ENCODE data around the gene DMAC2. TPM values are rescaled to one million over a fixed set of nuclear protein-coding genes. Genes with fewer than 3 reads are reported as not detected.
A peak's percentile ranks its signal among the peaks of the same experiment; 100 is the strongest.
"Not testable (repeated sequence)": the region's sequence is repeated elsewhere in the genome, so short reads cannot be mapped to it uniquely, and the experiment has no call there.

Gene DMAC2
- total RNA-seq, result 39.5 and 40.2 TPM in 2 replicates

- FAIRE-seq (peak; percentile 66), DNase-seq (ENCODE audit: low read depth) (peak; percentile 96)
- no peaks in the 10 kb centered on the region for H3K27me3 ChIP-seq (ENCODE audit: control insufficient read depth, insufficient read depth, low read length)
- peak within 1 kb of the TSS; percentile 60 for H3K4me3 ChIP-seq (ENCODE audit: low read depth, low read length)
- peak; percentile 68 for TF ChIP-seq CTCF (IDR thresholded peaks at IDR 0.05; ENCODE audit: insufficient read depth, low read length, severe bottlenecking)
- H3K36me3 ChIP-seq (ENCODE audit: control insufficient read depth, insufficient read depth, low read length), result peaks cover 6% of the 10 kb centered on the region
Observed at GRCh38 chr19:41439441-41440222, at the start of gene DMAC2. Gene DMAC2, minus strand, starts transcription at chr19:41439912. Its CDS starts 13 bp downstream, at chr19:41439899.

GRCh38 chr19:41486953-41487352, 47.2 kb upstream of the DMAC2 start:
- not testable (repeated sequence) for DNase-seq (ENCODE audit: low read depth); H3K4me3 ChIP-seq (ENCODE audit: low read depth, low read length); H3K36me3 ChIP-seq (ENCODE audit: control insufficient read depth, insufficient read depth, low read length); H3K27me3 ChIP-seq (ENCODE audit: control insufficient read depth, insufficient read depth, low read length); FAIRE-seq

GRCh38 chr19:41484822-41485221, 45.1 kb upstream of the DMAC2 start:
- H3K27me3 ChIP-seq (ENCODE audit: control insufficient read depth, insufficient read depth, low read length), result no peaks in the 10 kb centered on the region
- DNase-seq (ENCODE audit: low read depth) (no peak), FAIRE-seq (no peak)
- TF ChIP-seq CTCF (IDR thresholded peaks at IDR 0.05; ENCODE audit: insufficient read depth, low read length, severe bottlenecking), result no peak
- H3K36me3 ChIP-seq (ENCODE audit: control insufficient read depth, insufficient read depth, low read length), result no peaks in the 10 kb centered on the region
- H3K4me3 ChIP-seq (ENCODE audit: low read depth, low read length), result no peak overlapping the region

GRCh38 chr19:41480336-41480735, 40.6 kb upstream of the DMAC2 start:
- DNase-seq (ENCODE audit: low read depth) (no peak), FAIRE-seq (peak; percentile 66)
- Histone ChIP-seq H3K36me3 (ENCODE audit: control insufficient read depth, insufficient read depth, low read length) (no peaks in the 10 kb centered on the region), H3K27me3 (ENCODE audit: control insufficient read depth, insufficient read depth, low read length) (no peaks in the 10 kb centered on the region), H3K4me3 (ENCODE audit: low read depth, low read length) (no peak overlapping the region)
- TF ChIP-seq CTCF (IDR thresholded peaks at IDR 0.05; ENCODE audit: insufficient read depth, low read length, severe bottlenecking), result no peak

- H3K36me3 ChIP-seq (ENCODE audit: control insufficient read depth, insufficient read depth, low read length), result no peaks in the 10 kb centered on the region
- no peak overlapping the region for H3K4me3 ChIP-seq (ENCODE audit: low read depth, low read length)
- no peak for TF ChIP-seq CTCF (IDR thresholded peaks at IDR 0.05; ENCODE audit: insufficient read depth, low read length, severe bottlenecking)
- FAIRE-seq (no peak), DNase-seq (ENCODE audit: low read depth) (peak; percentile 28)
- H3K27me3 ChIP-seq (ENCODE audit: control insufficient read depth, insufficient read depth, low read length), result no peaks in the 10 kb centered on the region
Observed at GRCh38 chr19:41479757-41480191, 40.1 kb upstream of the DMAC2 start.

GRCh38 chr19:41478875-41479756, 39.4 kb upstream of the DMAC2 start:
- DNase-seq (ENCODE audit: low read depth), result no peak
- Histone ChIP-seq H3K36me3 (ENCODE audit: control insufficient read depth, insufficient read depth, low read length) (no peaks in the 10 kb centered on the region), H3K27me3 (ENCODE audit: control insufficient read depth, insufficient read depth, low read length) (no peaks in the 10 kb centered on the region), H3K4me3 (ENCODE audit: low read depth, low read length) (no peak overlapping the region)
- TF ChIP-seq CTCF (IDR thresholded peaks at IDR 0.05; ENCODE audit: insufficient read depth, low read length, severe bottlenecking), result no peak
- FAIRE-seq, result no peak

Measured in bronchial epithelial cell (primary cell).